Gastrocnemius medialis (tissue), 4 donors: ENCODE measurements around the gene F5.

ENCODE experiments used
- CTCF ChIP-seq, 5 experiments: fragments of 450-650 bp in 3 of 5; fragments of 200-600 bp in 2 of 5; sonication (generic) in 2 of 5; IDR thresholded peaks in 4 of 5; conservative IDR thresholded peaks in 1 of 5; 1 replicate in 4 of 5; 2 replicates in 1 of 5; pipeline ENCODE4 v1.5.1; 2016 to 2019; ENCODE audit warnings: antibody characterized with exemption in 5 of 5, mild to moderate bottlenecking in 3 of 5, moderate library complexity in 3 of 5
- POLR2A ChIP-seq, 2 donors: fragments of 450-650 bp; IDR thresholded peaks; one replicate each; pipeline ENCODE4 v1.6.1; 2017; ENCODE audit warnings: antibody characterized with exemption in 2 of 2, mild to moderate bottlenecking in 2 of 2, moderate library complexity in 2 of 2

- no peak for TF ChIP-seq POLR2A (IDR thresholded peaks at IDR 0.05)
- TF ChIP-seq CTCF (IDR thresholded peaks at IDR 0.05 in 4 of 5, conservative IDR thresholded peaks at IDR 0.05 in 1 of 5), result no peak
Measured at GRCh38 chr1:169545472-169545871, 40.8 kb downstream of the F5 start.
